GM18861 (cell line): Measurements from ENCODE around the gene RBM15B.

ENCODE experiments used
- ATAC-seq: cut with Tn5 transposase; IDR thresholded peaks from one replicate; pipeline ENCODE4 v1.9.1; 2021; ENCODE audit not compliant: unreplicated experiment

Gene RBM15B

GRCh38 chr3:51441282-51442030 is 50.4 kb downstream of the RBM15B start:
- ATAC-seq, result no peak

- no peak for ATAC-seq
These were observed 54.6 kb downstream of the RBM15B start for GRCh38 chr3:51445544-51446280.
